Measurements from ENCODE around the gene ATP8A2.

DNA sequence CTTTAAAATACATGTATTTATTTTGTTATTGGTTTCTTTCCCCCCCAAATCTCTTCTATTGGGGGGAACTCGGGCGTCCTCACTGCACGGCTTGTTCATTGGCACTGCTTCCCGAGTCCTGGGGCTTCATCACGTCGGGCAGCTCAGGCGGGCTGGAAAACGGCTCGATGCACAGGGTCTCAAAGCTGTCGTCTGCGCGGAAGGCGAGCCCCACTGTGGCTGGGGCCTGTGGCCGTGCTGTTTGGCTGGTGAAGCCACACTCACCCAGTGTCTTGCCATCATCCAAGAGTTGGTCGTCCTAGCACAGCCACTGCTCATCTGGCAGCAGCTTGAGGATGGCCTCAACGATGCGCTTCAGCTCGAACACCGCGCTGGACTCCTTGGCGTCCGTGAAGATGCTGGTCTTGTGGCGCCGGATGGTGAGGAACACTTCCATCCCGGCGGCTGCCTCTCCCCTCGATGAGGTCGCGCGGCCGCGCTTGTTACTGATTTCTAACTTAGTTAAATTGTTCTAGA is 6.0 kb upstream of the ATP8A2 start:
- no peak for TF ChIP-seq CTCF (IDR thresholded peaks at IDR 0.05; ENCODE audit: control extremely low read depth in 1 of 3, insufficient read depth in 1 of 3, low read depth in 1 of 3, low read length in 3 of 3)
- TF ChIP-seq TCF12 (IDR thresholded peaks at IDR 0.05; ENCODE audit: low read depth, low read length): no peak
- TF ChIP-seq POLR2A (IDR thresholded peaks at IDR 0.05; ENCODE audit: control extremely low read depth in 1 of 2, low read depth in 2 of 2, low read length in 2 of 2): no peak
- TF ChIP-seq RXRA (IDR thresholded peaks at IDR 0.05; ENCODE audit: insufficient read depth, low read depth, low read length): no peak
- TF ChIP-seq EZH2 (IDR thresholded peaks at IDR 0.05; ENCODE audit: low read depth, low read length, severe bottlenecking): no peak
- no peak for TF ChIP-seq RAD21 (IDR thresholded peaks at IDR 0.05 in 1 of 2, conservative IDR thresholded peaks at IDR 0.05 in 1 of 2; ENCODE audit: low read depth in 2 of 2, low read length in 2 of 2)
- TF ChIP-seq BRCA1 (IDR thresholded peaks at IDR 0.05; ENCODE audit: low read depth, low read length): no peak
- no peak for TF ChIP-seq E2F6 (IDR thresholded peaks at IDR 0.05)
- no peak for TF ChIP-seq JUN (IDR thresholded peaks at IDR 0.05; ENCODE audit: low read depth, low read length)
- no peak for TF ChIP-seq POLR2AphosphoS5 (IDR thresholded peaks at IDR 0.05; ENCODE audit: low read depth, low read length)
- no peak for TF ChIP-seq MAFK (IDR thresholded peaks at IDR 0.05; ENCODE audit: low read depth, low read length)
- TF ChIP-seq GABPA (IDR thresholded peaks at IDR 0.05; ENCODE audit: borderline replicate concordance, insufficient read depth, low read length): no peak
- no peak for TF ChIP-seq GTF2F1 (IDR thresholded peaks at IDR 0.05; ENCODE audit: borderline replicate concordance, low read depth, low read length)

Data from H1 (cell line).